GM12865 (cell line): ENCODE results near the gene TM7SF2.

Source experiments
- DNase-seq: peaks from one replicate; pipeline ENCODE4 v3.0.0; 2010; ENCODE audit warnings: low read depth
- H3K4me3 ChIP-seq: 2 replicates; pipeline ENCODE4 v1.5.1; 2011; ENCODE audit warnings: mild to moderate bottlenecking, low read depth, low read length, control low read depth
- TF ChIP-seq, protein P1 (sequence below): IDR thresholded peaks from 2 replicates; pipeline ENCODE4 v1.5.1; 2011; ENCODE audit warnings: low read length, control low read depth, low read depth, inconsistent platforms; ENCODE audit not compliant: insufficient read depth; ENCODE audit errors: missing control alignments

The TM7SF2 gene

DNA sequence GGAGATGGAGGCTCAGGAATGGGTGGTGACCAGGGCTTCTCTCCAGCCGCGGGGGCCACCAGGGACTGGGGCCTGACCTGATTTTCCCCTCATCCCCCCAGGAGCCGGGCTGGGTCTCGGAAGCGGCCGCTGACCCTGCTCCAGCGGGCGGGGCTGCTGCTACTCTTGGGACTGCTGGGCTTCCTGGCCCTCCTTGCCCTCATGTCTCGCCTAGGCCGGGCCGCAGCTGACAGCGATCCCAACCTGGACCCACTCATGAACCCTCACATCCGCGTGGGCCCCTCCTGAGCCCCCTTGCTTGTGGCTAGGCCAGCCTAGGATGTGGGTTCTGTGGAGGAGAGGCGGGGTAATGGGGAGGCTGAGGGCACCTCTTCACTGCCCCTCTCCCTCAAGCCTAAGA is 23.8 kb upstream of the TM7SF2 start:
- TF ChIP-seq, protein P1, sequence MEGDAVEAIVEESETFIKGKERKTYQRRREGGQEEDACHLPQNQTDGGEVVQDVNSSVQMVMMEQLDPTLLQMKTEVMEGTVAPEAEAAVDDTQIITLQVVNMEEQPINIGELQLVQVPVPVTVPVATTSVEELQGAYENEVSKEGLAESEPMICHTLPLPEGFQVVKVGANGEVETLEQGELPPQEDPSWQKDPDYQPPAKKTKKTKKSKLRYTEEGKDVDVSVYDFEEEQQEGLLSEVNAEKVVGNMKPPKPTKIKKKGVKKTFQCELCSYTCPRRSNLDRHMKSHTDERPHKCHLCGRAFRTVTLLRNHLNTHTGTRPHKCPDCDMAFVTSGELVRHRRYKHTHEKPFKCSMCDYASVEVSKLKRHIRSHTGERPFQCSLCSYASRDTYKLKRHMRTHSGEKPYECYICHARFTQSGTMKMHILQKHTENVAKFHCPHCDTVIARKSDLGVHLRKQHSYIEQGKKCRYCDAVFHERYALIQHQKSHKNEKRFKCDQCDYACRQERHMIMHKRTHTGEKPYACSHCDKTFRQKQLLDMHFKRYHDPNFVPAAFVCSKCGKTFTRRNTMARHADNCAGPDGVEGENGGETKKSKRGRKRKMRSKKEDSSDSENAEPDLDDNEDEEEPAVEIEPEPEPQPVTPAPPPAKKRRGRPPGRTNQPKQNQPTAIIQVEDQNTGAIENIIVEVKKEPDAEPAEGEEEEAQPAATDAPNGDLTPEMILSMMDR: no peak
- H3K4me3 ChIP-seq: no peak overlapping the region
- DNase-seq: no peak

DNA sequence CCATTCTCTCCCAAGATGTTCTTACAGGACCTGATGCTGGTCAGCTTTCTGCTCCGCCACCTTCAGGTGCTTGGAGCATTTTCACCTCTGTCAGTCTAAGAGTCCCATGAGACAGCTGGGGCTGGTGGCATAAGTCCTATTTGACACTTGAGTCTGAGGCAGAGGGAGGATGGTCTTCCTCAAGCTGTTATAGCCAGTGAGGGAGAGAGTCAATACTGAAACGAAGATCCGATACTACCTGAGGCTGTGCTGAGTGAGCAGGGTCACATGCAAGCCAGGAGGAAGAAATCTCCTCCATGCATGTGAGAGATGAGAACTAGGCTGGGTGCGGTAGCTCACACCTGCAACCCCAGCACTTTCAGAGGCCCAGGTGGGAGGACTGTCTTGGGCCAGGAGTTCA is 22.1 kb upstream of the TM7SF2 start:
- no peak overlapping the region for H3K4me3 ChIP-seq
- no peak for DNase-seq
- TF ChIP-seq, protein P1: no peak

DNA sequence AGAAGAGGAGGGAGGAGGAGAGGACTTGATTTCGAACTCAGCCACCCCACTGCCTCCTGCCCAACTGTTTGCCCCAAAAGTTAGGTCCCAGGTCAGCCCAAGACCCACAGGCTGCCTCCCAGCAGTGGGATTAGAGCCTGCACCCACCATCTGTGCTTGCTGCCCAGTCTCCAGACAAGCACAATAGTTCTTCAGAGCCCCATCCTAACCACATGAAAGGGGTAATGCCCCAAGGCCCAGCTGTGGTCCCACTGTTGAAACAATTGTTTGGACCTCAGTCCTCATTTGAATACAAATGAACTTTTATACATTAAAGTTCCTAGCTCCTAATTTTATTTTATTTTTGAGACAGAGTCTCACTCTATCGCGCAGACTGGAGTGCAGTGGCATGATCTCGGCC is 21.0 kb upstream of the TM7SF2 start:
- TF ChIP-seq, protein P1: no peak
- DNase-seq: no peak
- no peak overlapping the region for H3K4me3 ChIP-seq

DNA sequence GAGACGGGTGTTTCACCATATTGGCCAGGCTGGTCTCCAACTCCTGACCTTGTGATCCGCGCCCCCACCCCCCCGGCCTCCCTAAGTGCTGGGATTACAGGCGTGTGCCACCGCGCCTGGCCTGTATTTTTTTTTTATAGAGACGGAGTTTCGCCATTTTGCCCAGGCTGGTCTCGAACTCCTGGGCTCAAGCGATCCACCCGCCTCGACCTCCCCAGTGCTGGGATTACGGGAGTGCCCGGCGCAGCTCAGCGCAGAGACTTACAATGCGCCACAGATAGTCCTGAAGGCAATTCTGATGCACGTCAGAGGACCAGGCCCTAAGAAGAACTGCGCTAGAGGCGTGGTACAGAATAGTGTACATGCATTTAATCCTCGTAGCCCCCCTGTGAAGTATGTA is 16.2 kb upstream of the TM7SF2 start:
- TF ChIP-seq, protein P1: no peak
- peak overlapping the region; percentile 76 for H3K4me3 ChIP-seq

DNA sequence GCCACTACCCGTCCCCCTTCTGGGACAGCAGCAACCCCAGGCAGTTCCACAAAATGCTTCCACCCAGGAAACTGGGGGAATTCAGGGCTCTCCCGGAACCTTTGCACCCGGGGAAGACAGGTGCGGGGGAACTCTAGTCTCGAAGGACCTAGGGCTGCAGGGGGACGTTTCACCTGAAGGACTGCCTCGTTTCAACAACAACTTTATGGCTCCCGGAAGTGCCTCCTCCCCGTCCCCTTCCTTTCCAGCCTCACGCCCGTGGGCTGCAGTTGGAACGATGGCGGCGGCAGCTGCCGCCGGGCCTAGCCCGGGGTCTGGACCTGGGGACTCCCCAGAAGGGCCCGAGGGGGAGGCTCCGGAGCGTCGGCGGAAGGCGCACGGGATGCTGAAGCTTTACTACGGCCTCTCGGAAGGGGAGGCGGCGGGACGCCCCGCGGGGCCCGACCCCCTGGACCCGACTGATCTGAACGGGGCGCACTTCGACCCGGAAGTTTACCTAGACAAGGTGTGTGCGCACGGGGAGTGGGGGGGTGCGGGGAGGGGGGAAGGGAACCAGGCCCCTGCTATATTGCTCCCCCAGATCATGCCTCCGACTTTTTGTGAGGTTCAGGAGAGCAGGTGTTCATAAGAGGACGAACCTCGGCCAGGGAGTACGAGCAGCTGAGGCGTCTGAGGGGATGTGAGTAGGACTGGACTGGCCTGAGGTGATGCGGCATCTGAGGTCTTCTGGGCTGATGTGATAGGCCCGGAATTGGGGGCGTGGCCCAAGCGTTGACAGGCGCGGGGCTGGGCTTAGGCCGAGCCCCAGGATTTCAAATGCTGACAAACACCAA is 15.5 kb upstream of the TM7SF2 start, which contains the start of gene VPS51:
TSS of gene VPS51 (plus strand) at position 241 of the 833 bp plus-strand sequence. CDS start at position 278, 37 bp downstream.
- TF ChIP-seq, protein P1: no peak
- DNase-seq: peak; percentile 95
- peak within 1 kb of the TSS; percentile 76 for H3K4me3 ChIP-seq

More for the DNA sequence above, 16.2 kb upstream of the TM7SF2 start:
- DNase-seq: no peak

DNA sequence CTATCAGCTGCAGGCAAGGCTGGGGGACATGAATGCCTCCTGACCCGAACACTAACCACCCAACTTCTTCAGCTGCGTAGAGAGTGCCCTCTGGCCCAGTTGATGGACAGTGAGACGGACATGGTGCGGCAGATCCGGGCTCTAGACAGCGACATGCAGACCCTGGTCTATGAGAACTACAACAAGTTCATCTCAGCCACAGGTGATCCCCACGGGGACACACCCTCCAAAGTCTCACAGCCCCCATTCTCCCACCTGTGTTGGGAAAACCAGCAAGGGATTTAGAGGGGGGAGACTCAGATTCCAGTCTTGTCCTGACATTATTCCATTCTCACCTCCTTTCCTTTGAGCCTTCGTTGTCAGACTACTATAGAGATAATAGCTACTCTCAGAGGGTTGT is 14.7 kb upstream of the TM7SF2 start:
- H3K4me3 ChIP-seq: peak overlapping the region; percentile 76
- TF ChIP-seq, protein P1: no peak
- DNase-seq: no peak
